ENCODE data around the gene NAALADL1. TPM values are rescaled to one million over a fixed set of nuclear protein-coding genes. Genes with fewer than 3 reads are reported as not detected.
A peak's percentile ranks its signal among the peaks of the same experiment; 100 is the strongest.

NAALADL1 gene
- total RNA-seq, 1 experiment from 2014 or later, result 0.23 TPM

GRCh38 chr11:65013888-65014725, 44.2 kb downstream of the NAALADL1 start, which contains the start of gene ARL2:
TSS of gene ARL2 (plus strand) at chr11:65014160. CDS start at chr11:65014208, 48 bp downstream.
- in situ Hi-C loops (cut with HindIII; ENCODE audit: low pct_unique_long_range_greater_than_20kb, low sequenced_read_pairs) (no loop called here), intact Hi-C loops (cut with micrococcal nuclease; ENCODE audit: unreplicated experiment) (no loop called here)
- no peaks in the 10 kb centered on the region for H3K36me3 ChIP-seq (ENCODE audit: control insufficient read depth, insufficient read depth, low read length)
- ChIA-PET CTCF (interaction anchor here (0.5 to 1.2 kb wide), 6 partner anchors 17 to 165 kb away, joined by 3 to 6 read pairs (median 3); partner anchors contain the start of gene BATF2), POLR2A (no interaction called here)
- no peaks in the 10 kb centered on the region for H3K27me3 ChIP-seq (ENCODE audit: control insufficient read depth, insufficient read depth, low read length)
- ATAC-seq (peak; percentile 92), DNase-seq (ENCODE audit: low read depth, low spot score) (no peak)
- peak; percentile 70 for TF ChIP-seq POLR2AphosphoS5 (IDR thresholded peaks at IDR 0.05; ENCODE audit: low read depth, low read length)
- peak; percentile 83 for TF ChIP-seq TCF7L2 (IDR thresholded peaks at IDR 0.05; ENCODE audit: low read depth, low read length)
- TF ChIP-seq SIN3A (IDR thresholded peaks at IDR 0.05; ENCODE audit: borderline replicate concordance, insufficient read depth, low read depth, low read length), result 0 out of 2 replicates have a peak, but pooled peaks have one; percentile 56
- TF ChIP-seq, protein P1, sequence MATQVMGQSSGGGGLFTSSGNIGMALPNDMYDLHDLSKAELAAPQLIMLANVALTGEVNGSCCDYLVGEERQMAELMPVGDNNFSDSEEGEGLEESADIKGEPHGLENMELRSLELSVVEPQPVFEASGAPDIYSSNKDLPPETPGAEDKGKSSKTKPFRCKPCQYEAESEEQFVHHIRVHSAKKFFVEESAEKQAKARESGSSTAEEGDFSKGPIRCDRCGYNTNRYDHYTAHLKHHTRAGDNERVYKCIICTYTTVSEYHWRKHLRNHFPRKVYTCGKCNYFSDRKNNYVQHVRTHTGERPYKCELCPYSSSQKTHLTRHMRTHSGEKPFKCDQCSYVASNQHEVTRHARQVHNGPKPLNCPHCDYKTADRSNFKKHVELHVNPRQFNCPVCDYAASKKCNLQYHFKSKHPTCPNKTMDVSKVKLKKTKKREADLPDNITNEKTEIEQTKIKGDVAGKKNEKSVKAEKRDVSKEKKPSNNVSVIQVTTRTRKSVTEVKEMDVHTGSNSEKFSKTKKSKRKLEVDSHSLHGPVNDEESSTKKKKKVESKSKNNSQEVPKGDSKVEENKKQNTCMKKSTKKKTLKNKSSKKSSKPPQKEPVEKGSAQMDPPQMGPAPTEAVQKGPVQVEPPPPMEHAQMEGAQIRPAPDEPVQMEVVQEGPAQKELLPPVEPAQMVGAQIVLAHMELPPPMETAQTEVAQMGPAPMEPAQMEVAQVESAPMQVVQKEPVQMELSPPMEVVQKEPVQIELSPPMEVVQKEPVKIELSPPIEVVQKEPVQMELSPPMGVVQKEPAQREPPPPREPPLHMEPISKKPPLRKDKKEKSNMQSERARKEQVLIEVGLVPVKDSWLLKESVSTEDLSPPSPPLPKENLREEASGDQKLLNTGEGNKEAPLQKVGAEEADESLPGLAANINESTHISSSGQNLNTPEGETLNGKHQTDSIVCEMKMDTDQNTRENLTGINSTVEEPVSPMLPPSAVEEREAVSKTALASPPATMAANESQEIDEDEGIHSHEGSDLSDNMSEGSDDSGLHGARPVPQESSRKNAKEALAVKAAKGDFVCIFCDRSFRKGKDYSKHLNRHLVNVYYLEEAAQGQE (IDR thresholded peaks at IDR 0.05; ENCODE audit: insufficient read depth in 1 of 2, low read depth in 2 of 2, low read length in 1 of 2), result no peak
- TF ChIP-seq CTCF (IDR thresholded peaks at IDR 0.05), result peak; percentile 99
- no TSS peak for BruUV-seq (replicated peaks)
- H3K4me1 ChIP-seq (ENCODE audit: control insufficient read depth, insufficient read depth, low read length), result peaks cover 7% of the 10 kb centered on the region; the same call in 1 of the 2 replicates
- H3K9me3 ChIP-seq (ENCODE audit: control insufficient read depth, insufficient read depth, low read depth, low read length), result no peaks in the 10 kb centered on the region
- H3K4me3 ChIP-seq (ENCODE audit: low read depth in 2 of 2, low read length in 2 of 2), result peak within 1 kb of the TSS; percentile 70 to 81
- peak within 1 kb of the TSS; percentile 92 for H3K27ac ChIP-seq (ENCODE audit: low read length)

GRCh38 chr11:65013130-65013887, 45.0 kb downstream of the NAALADL1 start:
- Histone ChIP-seq H3K36me3 (ENCODE audit: control insufficient read depth, insufficient read depth, low read length) (no peaks in the 10 kb centered on the region), H3K9me3 (ENCODE audit: control insufficient read depth, insufficient read depth, low read depth, low read length) (no peaks in the 10 kb centered on the region), H3K4me3 (ENCODE audit: low read depth in 2 of 2, low read length in 2 of 2) (peak overlapping the region; percentile 70 to 81), H3K27ac (ENCODE audit: low read length) (peak overlapping the region; percentile 92), H3K27me3 (ENCODE audit: control insufficient read depth, insufficient read depth, low read length) (no peaks in the 10 kb centered on the region), H3K4me1 (ENCODE audit: control insufficient read depth, insufficient read depth, low read length) (peaks cover 7% of the 10 kb centered on the region; the same call in 1 of the 2 replicates)
- in situ Hi-C loops (cut with HindIII; ENCODE audit: low pct_unique_long_range_greater_than_20kb, low sequenced_read_pairs) (no loop called here), intact Hi-C loops (cut with micrococcal nuclease; ENCODE audit: unreplicated experiment) (no loop called here)
- TF ChIP-seq TCF7L2 (IDR thresholded peaks at IDR 0.05; ENCODE audit: low read depth, low read length) (no peak), POLR2AphosphoS5 (IDR thresholded peaks at IDR 0.05; ENCODE audit: low read depth, low read length) (peak; percentile 10; the same call in 1 of the 2 replicates), SIN3A (IDR thresholded peaks at IDR 0.05; ENCODE audit: borderline replicate concordance, insufficient read depth, low read depth, low read length) (0 out of 2 replicates have a peak, but pooled peaks have one; percentile 75), CTCF (IDR thresholded peaks at IDR 0.05) (no peak)
- TF ChIP-seq, protein P1 (IDR thresholded peaks at IDR 0.05; ENCODE audit: insufficient read depth in 1 of 2, low read depth in 2 of 2, low read length in 1 of 2), result no peak
- ATAC-seq (peak; percentile 89), DNase-seq (ENCODE audit: low read depth, low spot score) (no peak)
- POLR2A ChIA-PET, result interaction anchor here (0.6 kb wide), 1 partner anchor 134 kb away, joined by 9 read pairs; no protein-coding TSS in a partner anchor
- TSS peak; percentile 84 for BruUV-seq (replicated peaks)
- CTCF ChIA-PET, result interaction anchor here (0.5 to 1.2 kb wide), 3 partner anchors 28 to 165 kb away, joined by 3 read pairs; no protein-coding TSS in a partner anchor
